Right renal pelvis (tissue), 4 donors: ENCODE data around the gene PIK3C2G. TPM values are rescaled to one million over a fixed set of nuclear protein-coding genes. Genes with fewer than 3 reads are reported as not detected.
"Not testable (repeated sequence)": the region's sequence is repeated elsewhere in the genome, so short reads cannot be mapped to it uniquely, and the experiment has no call there.

Experiments used
- DNase-seq, 4 donors: peaks; one replicate each; pipeline ENCODE4 v3.0.0-alpha.2; 2013; ENCODE audit warnings: low read depth in 4 of 4, low spot score in 3 of 4, missing footprints in 1 of 4
- polyA plus RNA-seq, 4 donors: library from polyadenylated mRNA; unstranded; fragments of 120-200 nt; gene quantifications; one replicate each; pipeline ENCODE4 v1.2.1, GENCODE V29; 2013; ENCODE audit not compliant: insufficient read length in 4 of 4

PIK3C2G gene
- polyA plus RNA-seq = 1 to 10 TPM; 3.6 to 5.5 (median 5.1) TPM

- peak in 1 of 4 donors; percentile 40 for DNase-seq
Measured at GRCh38 chr12:18261273-18261672, at the start of gene PIK3C2G. PIK3C2G (plus strand) TSS chr12:18261518; CDS start chr12:18282082, 20,564 bp downstream.

- DNase-seq = no peak
Measured at GRCh38 chr12:18217966-18218365, 43.4 kb upstream of the PIK3C2G start.

- no peak for DNase-seq
Measured at GRCh38 chr12:18221726-18222125, 39.6 kb upstream of the PIK3C2G start.

- DNase-seq = no peak
Measured at GRCh38 chr12:18222699-18223098, 38.6 kb upstream of the PIK3C2G start.

- DNase-seq = peak; percentile 4 to 22 (median 18)
Measured at GRCh38 chr12:18224745-18225144, 36.6 kb upstream of the PIK3C2G start.

GRCh38 chr12:18239526-18239925, 21.8 kb upstream of the PIK3C2G start:
- DNase-seq = no peak

GRCh38 chr12:18242380-18243089, 18.8 kb upstream of the PIK3C2G start:
- no peak for DNase-seq

- DNase-seq = no peak
Measured at GRCh38 chr12:18243238-18243637, 18.1 kb upstream of the PIK3C2G start.

- DNase-seq = no peak
Measured at GRCh38 chr12:18246066-18246465, 15.3 kb upstream of the PIK3C2G start.

GRCh38 chr12:18250313-18250916, 10.9 kb upstream of the PIK3C2G start:
- peak; percentile 65 to 77 (median 71) for DNase-seq

- DNase-seq = no peak
Measured at GRCh38 chr12:18254081-18254480, 7.2 kb upstream of the PIK3C2G start.

GRCh38 chr12:18255004-18255403, 6.3 kb upstream of the PIK3C2G start:
- not testable (repeated sequence) for DNase-seq

- no peak for DNase-seq
Measured at GRCh38 chr12:18257251-18257650, 4.1 kb upstream of the PIK3C2G start.

GRCh38 chr12:18258929-18259328, 2.4 kb upstream of the PIK3C2G start:
- DNase-seq = no peak

- no peak for DNase-seq
Measured at GRCh38 chr12:18259906-18260682, 1.2 kb upstream of the PIK3C2G start.

GRCh38 chr12:18261906-18262305, 588 bp downstream of the PIK3C2G start:
- no peak for DNase-seq

- DNase-seq = no peak
Measured at GRCh38 chr12:18262514-18262913, 1.2 kb downstream of the PIK3C2G start.

GRCh38 chr12:18264581-18265075, 3.3 kb downstream of the PIK3C2G start:
- DNase-seq = no peak

- no peak for DNase-seq
Measured at GRCh38 chr12:18267427-18268099, 6.2 kb downstream of the PIK3C2G start.

GRCh38 chr12:18270958-18271460, 9.7 kb downstream of the PIK3C2G start:
- DNase-seq = no peak
